ENCODE data around the gene LRRC46.

The LRRC46 gene

GRCh38 chr17:47875011-47875985 is 43.8 kb downstream of the LRRC46 start:
- DNase-seq (ENCODE audit: low read depth), result no peak

- no peak for DNase-seq (ENCODE audit: low read depth)
Observed at GRCh38 chr17:47877368-47878034, 46.0 kb downstream of the LRRC46 start.

- no peak for DNase-seq (ENCODE audit: low read depth)
Observed at GRCh38 chr17:47878203-47879027, 46.9 kb downstream of the LRRC46 start.

- no peak for DNase-seq (ENCODE audit: low read depth)
Observed at GRCh38 chr17:47879028-47879585, 47.6 kb downstream of the LRRC46 start.

GRCh38 chr17:47879776-47880454 is 48.4 kb downstream of the LRRC46 start:
- DNase-seq (ENCODE audit: low read depth), result no peak

- no peak for DNase-seq (ENCODE audit: low read depth)
Observed at GRCh38 chr17:47882247-47882646, 50.8 kb downstream of the LRRC46 start.

- no peak for DNase-seq (ENCODE audit: low read depth)
Observed at GRCh38 chr17:47882695-47883588, 51.5 kb downstream of the LRRC46 start.

- no peak for DNase-seq (ENCODE audit: low read depth)
Observed at GRCh38 chr17:47883589-47884426, 52.3 kb downstream of the LRRC46 start.

GRCh38 chr17:47884427-47884740 is 52.9 kb downstream of the LRRC46 start:
- no peak for DNase-seq (ENCODE audit: low read depth)

- DNase-seq (ENCODE audit: low read depth), result no peak
Observed at GRCh38 chr17:47884905-47885730, 53.6 kb downstream of the LRRC46 start.

All from T follicular helper cell (primary cell).